CD4-positive, alpha-beta T cell treated with Interleukin-10 for 1 hour (primary cell): Measurements from ENCODE around the gene OR10G4.
"Not testable (repeated sequence)": the region's sequence is repeated elsewhere in the genome, so short reads cannot be mapped to it uniquely, and the experiment has no call there.

Source experiments
- DNase-seq: peaks from one replicate; pipeline ENCODE4 v3.0.0-alpha.2; 2020

Gene OR10G4, protein sequence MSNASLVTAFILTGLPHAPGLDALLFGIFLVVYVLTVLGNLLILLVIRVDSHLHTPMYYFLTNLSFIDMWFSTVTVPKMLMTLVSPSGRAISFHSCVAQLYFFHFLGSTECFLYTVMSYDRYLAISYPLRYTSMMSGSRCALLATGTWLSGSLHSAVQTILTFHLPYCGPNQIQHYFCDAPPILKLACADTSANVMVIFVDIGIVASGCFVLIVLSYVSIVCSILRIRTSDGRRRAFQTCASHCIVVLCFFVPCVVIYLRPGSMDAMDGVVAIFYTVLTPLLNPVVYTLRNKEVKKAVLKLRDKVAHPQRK

DNA sequence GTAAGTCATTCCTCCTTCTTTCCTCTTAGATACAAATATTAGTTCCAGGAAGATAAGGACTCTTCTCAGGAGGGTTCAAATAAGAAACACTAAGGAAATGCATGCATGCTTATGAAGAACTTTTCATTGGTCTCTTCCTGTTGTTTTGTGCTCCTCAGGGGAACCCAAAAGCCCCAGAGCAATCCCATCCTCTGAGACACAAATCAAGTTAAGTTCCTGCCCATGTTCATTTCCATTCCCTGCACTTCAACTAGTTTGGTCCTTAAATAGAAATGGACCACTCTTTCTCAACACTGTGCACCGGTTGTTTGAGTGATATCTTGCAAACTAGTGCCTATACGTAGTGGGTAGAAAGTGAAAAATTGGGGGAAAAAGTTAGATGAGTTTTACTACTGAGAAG, at the start of gene OR10G4:
TSS of gene OR10G4 (plus strand) at position 301 of the 400 bp plus-strand sequence. CDS start 2,578 bp downstream, outside the sequence.
- no peak for DNase-seq

DNA sequence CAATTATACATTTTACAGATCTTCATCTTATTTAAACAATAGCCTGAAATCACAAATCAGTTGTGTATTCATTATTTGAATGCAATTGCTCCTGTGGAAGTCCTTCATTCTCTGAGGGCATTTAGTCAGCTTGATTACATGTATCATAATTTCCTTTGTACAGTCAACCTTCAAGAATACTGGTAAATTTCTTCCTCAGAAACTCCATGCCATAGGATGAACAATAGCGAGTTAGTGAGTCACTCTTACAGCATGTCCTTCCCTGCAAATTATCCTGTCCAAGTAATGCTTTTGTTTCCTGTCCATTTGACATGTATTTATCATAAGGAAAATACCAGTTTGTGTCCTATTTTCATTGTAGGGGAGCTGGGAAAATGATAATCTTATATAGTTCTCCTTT, 39.0 kb upstream of the OR10G4 start:
- DNase-seq = no peak

DNA sequence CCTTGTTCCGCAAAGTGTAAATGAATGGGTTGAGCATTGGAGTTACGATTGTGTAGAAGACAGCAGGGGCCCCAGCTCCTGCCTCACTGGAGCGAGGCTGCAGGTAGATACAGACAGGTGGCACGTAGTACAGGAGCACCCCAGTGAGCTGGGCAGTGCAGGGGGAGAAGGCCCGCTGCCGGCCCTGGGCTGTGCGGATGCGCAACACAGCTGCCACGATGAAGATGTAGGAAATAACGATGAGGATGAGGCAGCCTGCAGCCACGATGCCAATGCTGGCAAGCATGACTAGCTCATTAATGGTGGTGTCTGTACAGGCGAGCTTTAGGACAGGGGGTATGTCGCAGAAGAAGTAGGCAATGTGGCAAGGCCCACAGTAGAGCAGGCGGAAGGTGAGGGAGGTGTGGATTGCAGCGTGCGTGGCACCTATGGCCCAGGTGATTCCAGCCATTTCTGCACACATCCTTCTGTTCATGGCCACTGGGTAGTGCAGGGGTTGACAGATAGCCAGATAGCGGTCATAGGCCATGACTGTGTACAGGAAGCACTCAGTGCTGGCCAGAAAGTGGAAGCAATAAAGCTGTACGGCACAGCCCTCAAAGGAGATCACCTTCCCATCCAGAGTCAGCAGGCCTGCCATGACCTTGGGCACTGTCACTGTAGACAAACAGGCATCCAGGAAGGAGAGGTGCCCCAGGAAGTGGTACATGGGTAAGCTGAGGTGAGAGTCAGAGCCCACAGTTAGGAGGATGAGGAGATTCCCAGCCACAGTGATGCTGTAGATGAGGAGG, 35.8 kb upstream of the OR10G4 start:
- no peak for DNase-seq

DNA sequence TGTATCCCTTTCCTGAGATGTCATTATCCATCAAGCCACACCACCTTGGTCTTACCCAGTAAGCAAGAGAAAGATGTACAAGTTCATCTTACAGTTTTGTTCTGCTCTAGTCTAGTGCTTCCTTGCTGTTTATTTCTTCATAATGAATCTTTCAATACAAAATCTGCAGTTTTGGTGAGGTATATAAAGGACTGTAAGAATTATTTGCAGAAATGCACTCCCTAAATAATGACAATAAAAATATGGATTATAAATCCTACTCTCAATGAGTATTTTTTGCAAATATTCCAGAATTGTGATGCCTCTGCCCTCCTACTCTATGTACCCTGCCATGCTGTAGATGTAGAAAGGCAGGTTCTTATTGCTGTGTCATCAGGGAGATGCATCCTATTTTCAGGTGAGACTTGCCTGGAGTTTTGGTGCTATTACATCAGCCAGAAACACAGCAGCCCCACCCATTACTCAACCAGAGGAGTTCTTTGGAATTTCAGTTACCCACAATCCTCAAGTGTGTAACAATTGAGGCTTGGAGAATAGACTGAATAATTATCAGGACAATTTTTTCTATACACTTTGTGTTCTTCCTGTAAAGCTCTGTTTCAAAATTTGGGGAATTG, 35.0 kb upstream of the OR10G4 start, which contains the start of gene OR10S1:
TSS of gene OR10S1 (minus strand) at position 51 of the 617 bp plus-strand sequence. CDS start 117 bp downstream, outside the sequence.
- DNase-seq = no peak

DNA sequence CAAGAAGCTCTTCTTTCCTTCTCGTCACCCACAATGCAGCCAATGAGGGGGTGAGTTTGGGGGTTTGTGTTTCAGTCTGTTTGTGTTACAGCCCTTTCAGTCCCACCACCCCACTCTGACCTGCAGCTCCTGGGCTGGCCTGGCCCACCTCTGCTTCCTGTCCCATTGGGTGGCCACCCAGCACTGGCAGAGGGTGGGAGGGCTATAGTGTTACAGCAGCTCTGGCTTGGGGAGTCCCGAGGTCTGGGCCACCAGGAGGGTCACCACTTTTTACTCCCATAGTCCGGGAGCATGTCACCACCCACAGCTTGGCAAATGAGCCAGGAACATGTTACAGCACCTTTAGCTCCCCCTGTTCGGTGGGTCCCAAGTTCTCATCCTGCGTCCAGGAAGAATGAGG, 33.5 kb upstream of the OR10G4 start:
- DNase-seq = no peak

DNA sequence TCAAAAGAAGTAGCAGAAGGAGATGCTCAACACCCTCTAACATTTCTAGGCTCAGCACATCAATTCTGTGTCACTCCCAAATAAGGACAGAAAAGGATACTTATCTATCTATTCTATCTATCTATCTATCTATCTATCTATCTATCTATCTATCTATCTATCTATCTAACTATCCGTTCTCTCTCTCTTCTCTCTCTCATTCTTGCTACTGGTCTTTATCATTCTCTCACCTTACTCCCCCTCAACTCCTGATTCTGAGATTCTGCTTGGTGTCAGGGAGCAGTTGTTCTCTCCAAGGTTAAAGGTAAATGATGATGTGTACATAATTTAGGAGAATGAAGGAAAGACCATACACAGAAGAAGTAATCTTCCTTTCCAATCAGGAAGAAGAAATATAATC, 17.7 kb upstream of the OR10G4 start, which contains the start of gene OR10G6:
TSS of gene OR10G6 (minus strand) at position 43 of the 400 bp plus-strand sequence. CDS start at position 43, 0 bp downstream.
- no peak for DNase-seq

DNA sequence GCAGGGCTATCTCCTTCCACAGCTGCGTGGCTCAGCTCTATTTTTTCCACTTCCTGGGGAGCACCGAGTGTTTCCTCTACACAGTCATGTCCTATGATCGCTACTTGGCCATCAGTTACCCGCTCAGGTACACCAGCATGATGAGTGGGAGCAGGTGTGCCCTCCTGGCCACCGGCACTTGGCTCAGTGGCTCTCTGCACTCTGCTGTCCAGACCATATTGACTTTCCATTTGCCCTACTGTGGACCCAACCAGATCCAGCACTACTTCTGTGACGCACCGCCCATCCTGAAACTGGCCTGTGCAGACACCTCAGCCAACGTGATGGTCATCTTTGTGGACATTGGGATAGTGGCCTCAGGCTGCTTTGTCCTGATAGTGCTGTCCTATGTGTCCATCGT, 3.0 kb downstream of the OR10G4 start:
- not testable (repeated sequence) for DNase-seq

DNA sequence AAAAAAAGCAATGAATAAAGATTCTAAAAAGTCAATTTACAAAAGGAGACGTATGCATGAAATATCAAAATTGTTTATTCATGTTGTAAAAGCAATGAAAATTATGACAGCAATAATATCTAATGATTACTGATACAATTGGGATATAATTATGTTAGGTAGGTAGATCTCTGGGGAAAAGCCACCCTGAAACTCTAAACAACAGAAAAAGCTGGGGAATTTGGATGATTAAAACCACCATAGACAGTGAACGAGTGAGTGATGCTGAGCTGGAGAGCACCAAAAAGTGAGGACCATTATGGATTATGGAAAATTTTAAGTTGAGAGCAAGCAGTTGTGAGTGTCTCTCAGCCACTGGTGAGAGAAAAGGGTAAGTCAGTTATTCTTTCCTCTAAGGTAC, 13.7 kb downstream of the OR10G4 start, which contains the start of gene OR10G8:
TSS of gene OR10G8 (plus strand) at position 301 of the 400 bp plus-strand sequence. CDS start 2,825 bp downstream, outside the sequence.
- no peak for DNase-seq

DNA sequence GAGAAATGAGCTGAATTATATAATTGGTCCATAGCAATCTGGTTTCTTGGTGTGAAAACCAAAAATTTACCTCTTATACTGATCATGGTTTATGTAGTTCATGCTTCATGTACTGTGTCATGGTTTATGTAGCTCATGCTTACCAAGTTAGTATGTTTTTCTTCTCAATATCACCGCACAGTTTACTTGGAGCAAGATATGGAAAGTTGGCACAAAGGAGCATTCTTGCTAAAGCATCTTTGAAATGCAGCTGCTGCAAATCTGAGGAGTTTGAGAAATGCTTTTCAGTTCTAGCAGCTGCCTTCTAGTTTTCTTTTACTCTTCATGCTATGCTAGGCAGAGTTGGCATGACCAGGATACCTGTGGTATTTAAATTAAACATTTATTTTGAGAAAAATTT, 23.9 kb downstream of the OR10G4 start:
- DNase-seq = no peak

DNA sequence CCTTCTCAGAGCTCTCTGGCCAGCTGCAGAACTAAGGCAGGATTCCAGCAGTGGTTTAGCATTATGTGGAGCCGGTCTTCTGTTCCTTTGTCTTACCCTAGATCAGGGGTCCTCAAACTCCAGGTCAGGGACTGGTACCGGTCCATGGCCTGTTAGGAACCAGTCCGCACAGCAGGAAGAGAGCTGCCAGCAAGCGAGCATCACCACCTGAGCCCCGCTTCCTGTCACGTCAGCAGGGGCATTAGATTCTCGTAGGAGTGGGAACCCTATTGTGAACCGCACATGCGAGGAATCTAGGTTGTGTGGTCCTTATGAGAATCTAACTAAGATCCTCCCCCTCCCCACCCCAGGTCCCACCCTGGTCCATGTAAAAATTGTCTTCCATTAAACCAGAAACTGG, 26.8 kb downstream of the OR10G4 start:
- DNase-seq = no peak

DNA sequence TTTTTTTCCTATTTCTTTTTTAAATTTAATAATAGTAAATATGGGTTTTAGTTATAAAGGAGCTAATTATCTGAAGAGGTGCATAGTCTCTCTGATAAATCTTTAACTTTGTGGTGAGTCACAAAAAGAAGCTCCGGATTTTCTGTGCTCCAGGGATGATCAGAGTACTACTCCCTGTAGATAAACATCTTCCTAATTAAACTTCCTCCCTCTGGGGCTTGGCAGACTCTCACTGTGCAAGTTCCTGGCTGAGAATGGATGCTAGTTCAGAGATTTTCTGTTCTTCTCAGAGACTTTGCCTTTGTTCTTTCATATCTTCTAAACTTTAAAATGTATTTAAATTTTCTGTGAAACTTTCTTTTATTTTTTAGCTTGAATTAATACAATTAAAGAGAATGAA, 28.5 kb downstream of the OR10G4 start, which contains the start of gene OR10G7:
TSS of gene OR10G7 (minus strand) at position 72 of the 400 bp plus-strand sequence. CDS start 2,324 bp downstream, outside the sequence.
- no peak for DNase-seq

DNA sequence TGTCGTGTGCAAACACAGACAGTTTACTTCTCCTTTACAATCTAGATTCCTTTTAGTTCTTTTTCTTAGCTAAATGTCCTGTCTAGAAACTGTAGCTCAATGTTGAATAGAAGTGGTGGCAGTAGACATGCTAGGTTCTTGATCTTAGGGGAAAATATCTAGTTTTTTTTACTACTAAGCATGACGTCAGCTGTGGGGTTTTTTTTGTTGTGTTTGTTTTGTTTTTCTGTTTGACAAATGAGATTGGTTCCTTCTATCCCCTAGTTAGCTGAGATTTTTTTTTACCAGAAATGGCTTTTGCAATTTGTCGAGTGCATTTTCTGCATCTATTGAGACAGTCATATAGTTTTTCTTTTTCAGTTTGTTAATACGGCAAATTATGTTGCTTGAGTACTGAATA, 30.6 kb downstream of the OR10G4 start:
- no peak for DNase-seq

DNA sequence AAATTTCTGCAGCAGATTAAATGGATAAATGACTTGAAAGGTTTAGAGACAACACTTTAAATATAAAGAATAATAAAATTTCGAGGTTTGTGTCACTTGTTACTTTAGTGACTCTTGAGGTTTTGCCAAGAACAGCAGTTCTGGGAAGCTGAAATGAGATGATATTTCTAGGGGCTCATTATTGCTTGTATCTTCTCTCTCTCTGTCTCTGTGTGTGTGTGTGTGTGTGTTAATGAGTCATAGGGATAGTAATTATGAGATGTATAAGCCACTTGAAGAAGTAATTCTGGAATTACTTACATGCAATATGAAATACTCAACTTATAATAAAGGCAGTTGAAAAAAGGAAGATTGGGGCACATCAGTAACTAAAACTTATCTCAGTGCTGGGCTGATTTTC, 38.0 kb downstream of the OR10G4 start:
- no peak for DNase-seq

DNA sequence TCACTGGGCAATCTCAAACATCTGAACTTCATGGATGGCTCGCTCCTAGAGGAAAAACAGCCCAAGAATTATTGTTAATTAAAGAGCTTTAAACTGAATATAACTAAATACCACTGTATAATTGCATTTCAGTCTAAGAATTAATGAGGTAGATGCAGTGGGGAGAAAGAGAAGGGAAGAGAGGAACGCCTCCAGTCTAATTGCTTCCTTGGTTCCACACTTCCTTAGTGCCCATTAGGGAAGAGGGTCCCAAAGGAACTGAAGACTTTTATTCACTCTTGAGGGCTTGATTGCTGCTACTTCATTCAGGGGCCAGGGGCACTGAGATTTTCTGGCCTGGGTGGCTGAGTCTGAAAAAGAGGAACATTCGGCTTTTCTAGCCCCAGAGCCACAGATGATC, 40.2 kb downstream of the OR10G4 start:
- DNase-seq = no peak
